ENCODE data around the gene FAM78B.

FAM78B gene

GRCh38 chr1:166064951-166065350, 101.8 kb downstream of the FAM78B start:
- no peak for DNase-seq (ENCODE audit: low read depth in 2 of 2)

- no peak for DNase-seq (ENCODE audit: low read depth in 2 of 2)
Observed at GRCh38 chr1:166064313-166064926, 102.4 kb downstream of the FAM78B start.

- no peak for DNase-seq (ENCODE audit: low read depth in 2 of 2)
Observed at GRCh38 chr1:166063701-166064100, 103.1 kb downstream of the FAM78B start.

- DNase-seq (ENCODE audit: low read depth in 2 of 2) = no peak
Observed at GRCh38 chr1:166062421-166063070, 104.3 kb downstream of the FAM78B start.

- no peak for DNase-seq (ENCODE audit: low read depth in 2 of 2)
Observed at GRCh38 chr1:166057650-166058049, 109.2 kb downstream of the FAM78B start.

- DNase-seq (ENCODE audit: low read depth in 2 of 2) = no peak
Observed at GRCh38 chr1:166053395-166053794, 113.4 kb downstream of the FAM78B start.

GRCh38 chr1:166040202-166040997, 126.4 kb downstream of the FAM78B start:
- no peak for DNase-seq (ENCODE audit: low read depth in 2 of 2)

GRCh38 chr1:166039436-166040201, 127.2 kb downstream of the FAM78B start:
- no peak for DNase-seq (ENCODE audit: low read depth in 2 of 2)

GRCh38 chr1:166036092-166036491, 130.7 kb downstream of the FAM78B start:
- DNase-seq (ENCODE audit: low read depth in 2 of 2) = no peak

- no peak for DNase-seq (ENCODE audit: low read depth in 2 of 2)
Observed at GRCh38 chr1:166032572-166033371, 134.0 kb downstream of the FAM78B start.

- no peak for DNase-seq (ENCODE audit: low read depth in 2 of 2)
Observed at GRCh38 chr1:166031932-166032571, 134.7 kb downstream of the FAM78B start.

- DNase-seq (ENCODE audit: low read depth in 2 of 2) = no peak
Observed at GRCh38 chr1:166029196-166029945, 137.4 kb downstream of the FAM78B start.

- no peak for DNase-seq (ENCODE audit: low read depth in 2 of 2)
Observed at GRCh38 chr1:166026555-166026954, 140.2 kb downstream of the FAM78B start.

- DNase-seq (ENCODE audit: low read depth in 2 of 2) = no peak
Observed at GRCh38 chr1:166026143-166026542, 140.7 kb downstream of the FAM78B start.

GRCh38 chr1:166020210-166020609, 146.6 kb downstream of the FAM78B start:
- DNase-seq (ENCODE audit: low read depth in 2 of 2) = no peak
